ENCODE results near the gene RIMS4. TPM values are rescaled to one million over a fixed set of nuclear protein-coding genes. Genes with fewer than 3 reads are reported as not detected.

The RIMS4 gene
- total RNA-seq, 1 donor from 2014 or later: 0.05 TPM

DNA sequence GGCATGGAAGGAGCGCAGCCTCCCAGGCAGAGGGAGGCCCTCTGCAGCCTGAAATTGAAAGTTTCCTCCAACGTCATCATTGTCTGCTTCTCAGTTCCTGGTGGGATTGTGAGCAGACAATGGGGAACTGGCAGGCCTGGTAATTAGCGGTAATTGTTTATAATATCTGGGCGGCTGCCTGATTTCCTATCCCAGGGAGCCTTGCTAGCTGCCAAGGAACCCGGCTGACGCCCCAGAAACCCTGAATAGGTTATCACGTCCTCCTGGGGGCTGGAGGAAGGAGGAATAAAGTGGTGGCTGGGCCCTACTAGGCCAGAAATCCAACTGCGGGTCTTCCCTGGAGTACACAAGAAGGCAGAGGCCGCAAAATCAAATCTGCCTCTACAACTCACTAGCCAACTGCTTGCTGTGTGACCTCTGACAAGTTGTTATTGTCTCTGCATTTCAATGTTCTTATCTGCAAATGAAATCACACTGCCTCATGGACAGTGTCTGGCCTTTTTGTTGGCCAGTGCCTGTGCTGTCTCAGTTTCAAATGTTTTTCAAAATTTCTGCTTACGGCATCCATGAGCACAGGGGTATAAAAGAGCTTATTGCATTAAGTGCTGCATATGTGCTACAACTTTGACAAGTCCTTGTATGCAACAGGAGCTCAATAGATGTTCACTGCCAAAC lies 47.7 kb downstream of the RIMS4 start:
- DNase-seq (ENCODE audit: low read depth): no peak

DNA sequence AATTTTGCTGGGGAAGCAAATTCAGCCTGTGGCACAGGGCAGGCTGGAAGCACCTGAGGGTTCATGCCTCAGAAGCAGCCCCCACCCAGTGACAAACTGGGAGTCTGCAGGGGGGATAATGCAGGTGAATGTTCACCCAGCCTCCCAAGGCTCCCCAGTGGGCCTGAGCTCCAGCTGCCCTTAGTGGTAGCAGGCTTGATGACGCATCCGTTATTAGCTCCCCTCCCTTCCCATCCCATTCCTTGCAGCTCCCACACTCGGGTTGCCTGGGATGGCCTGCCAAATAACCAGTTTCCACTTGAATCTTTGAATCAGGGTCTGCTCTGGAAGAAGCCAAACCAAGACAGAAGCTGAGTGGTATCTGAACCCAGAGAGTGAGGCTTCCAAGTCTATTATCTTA lies 48.9 kb downstream of the RIMS4 start:
- DNase-seq (ENCODE audit: low read depth): no peak

DNA sequence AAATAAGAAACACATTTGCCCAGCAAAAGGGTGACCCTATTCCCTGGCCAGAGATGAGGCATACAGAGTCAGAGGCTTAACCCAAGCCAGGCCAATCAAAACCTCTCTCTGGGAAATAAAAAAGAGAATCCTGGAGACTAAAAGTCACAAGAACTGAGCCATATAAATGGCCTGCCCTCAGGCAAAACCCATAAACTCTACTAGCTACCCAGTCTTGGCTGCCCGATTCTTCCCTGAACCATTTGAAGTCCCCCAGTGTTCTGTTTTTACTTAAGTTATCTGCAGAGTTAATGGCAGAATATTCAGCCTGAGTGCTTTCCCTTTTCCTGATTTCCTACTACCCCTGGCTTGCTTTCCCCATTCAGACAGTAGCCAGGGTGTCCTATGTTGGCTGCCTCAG lies 50.8 kb downstream of the RIMS4 start:
- DNase-seq (ENCODE audit: low read depth): no peak

- DNase-seq (ENCODE audit: low read depth): no peak
Observed at GRCh38 chr20:44758247-44759101, 51.9 kb downstream of the RIMS4 start.

- DNase-seq (ENCODE audit: low read depth): no peak
Observed at GRCh38 chr20:44756956-44757355, 53.4 kb downstream of the RIMS4 start.

- DNase-seq (ENCODE audit: low read depth): no peak
Observed at GRCh38 chr20:44756011-44756688, 54.2 kb downstream of the RIMS4 start.

DNA sequence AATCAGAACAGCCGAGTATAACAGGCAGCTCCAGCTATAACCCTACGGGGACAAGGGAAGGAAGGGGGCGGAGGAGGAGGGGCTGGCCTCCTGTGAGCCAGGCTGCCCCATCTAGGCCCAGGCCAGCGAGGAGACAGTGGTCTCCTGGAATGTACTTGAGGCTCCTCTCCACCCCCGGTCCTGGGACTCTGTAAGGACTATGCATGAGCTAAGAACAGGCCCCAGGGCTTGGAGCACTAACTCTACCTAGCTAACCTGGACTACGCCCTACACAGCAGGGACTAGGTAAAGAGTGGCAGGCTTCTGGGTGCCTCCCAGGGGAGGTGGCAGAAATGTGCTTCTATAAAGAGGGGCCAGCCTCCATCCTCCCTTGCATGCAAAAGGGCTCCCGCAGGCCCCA lies 55.8 kb downstream of the RIMS4 start:
- DNase-seq (ENCODE audit: low read depth): no peak

DNA sequence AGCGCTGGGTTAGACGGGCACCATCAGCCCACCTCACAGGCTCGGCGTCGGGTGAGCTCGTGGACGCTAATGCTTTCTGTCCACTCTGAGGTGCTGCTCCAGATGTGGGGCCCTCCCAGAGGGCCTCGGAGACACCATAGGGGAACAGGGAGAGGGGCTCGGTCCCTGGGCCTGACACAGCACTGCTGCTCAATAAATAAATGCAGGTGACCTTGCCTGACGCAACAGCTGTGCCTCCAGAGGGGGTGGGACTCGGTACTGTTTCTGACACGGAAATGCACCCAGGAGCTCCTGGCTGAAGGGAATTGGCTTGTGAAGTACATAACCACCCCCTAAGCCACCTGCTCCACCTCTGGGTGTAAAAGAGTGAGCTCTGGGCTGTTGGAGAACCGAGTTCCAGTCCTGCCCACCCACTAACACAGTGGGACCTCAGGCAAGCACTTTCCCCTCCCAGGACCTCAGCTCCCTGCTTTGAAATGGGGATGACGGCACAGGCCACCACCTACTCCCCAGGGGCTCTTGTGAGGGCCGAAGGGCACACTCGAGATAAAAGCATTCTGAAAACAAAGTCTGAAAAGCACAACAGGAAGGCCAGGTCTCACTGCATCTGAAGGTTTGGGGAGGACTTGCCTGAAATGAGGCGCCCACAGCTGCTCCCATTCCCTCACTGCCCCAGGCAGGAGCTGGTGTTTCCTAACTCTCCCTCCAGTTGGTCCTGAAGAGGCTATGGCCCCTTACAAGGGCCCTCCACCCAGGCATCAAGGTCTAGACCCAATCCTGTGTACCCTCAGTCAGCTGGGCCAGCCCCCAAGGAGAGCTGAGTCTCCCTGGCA lies 58.0 kb downstream of the RIMS4 start:
- no peak for DNase-seq (ENCODE audit: low read depth)

DNA sequence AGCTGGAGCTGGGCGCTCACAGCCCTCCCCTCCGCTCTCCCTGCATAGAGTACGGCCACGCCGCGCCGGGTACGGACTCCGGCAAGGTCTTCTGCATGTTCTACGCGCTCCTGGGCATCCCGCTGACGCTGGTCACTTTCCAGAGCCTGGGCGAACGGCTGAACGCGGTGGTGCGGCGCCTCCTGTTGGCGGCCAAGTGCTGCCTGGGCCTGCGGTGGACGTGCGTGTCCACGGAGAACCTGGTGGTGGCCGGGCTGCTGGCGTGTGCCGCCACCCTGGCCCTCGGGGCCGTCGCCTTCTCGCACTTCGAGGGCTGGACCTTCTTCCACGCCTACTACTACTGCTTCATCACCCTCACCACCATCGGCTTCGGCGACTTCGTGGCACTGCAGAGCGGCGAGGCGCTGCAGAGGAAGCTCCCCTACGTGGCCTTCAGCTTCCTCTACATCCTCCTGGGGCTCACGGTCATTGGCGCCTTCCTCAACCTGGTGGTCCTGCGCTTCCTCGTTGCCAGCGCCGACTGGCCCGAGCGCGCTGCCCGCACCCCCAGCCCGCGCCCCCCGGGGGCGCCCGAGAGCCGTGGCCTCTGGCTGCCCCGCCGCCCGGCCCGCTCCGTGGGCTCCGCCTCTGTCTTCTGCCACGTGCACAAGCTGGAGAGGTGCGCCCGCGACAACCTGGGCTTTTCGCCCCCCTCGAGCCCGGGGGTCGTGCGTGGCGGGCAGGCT lies 60.1 kb downstream of the RIMS4 start:
- no peak for DNase-seq (ENCODE audit: low read depth)

DNA sequence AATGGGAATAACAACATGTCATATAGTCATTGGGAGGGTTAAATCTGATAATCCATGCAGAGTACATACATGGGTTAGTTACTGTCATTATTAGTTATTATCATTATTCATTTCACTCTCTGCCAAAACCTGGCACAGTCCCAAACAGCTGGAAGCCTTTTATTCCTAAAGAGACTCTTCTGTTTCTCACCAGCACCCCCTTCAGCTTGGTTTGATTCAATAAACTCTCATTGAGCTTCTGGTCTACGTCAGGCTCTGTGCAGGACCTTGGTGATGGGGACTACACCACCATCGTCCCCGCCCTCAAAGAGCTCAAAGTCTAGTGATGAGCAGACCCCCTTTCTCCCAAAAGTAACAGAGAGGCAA lies 62.4 kb downstream of the RIMS4 start:
- DNase-seq (ENCODE audit: low read depth): no peak

- DNase-seq (ENCODE audit: low read depth): peak; percentile 90
Observed at GRCh38 chr20:44747166-44748004, 63.0 kb downstream of the RIMS4 start.

- DNase-seq (ENCODE audit: low read depth): no peak
Observed at GRCh38 chr20:44746367-44747165, 63.8 kb downstream of the RIMS4 start.

GRCh38 chr20:44745598-44746366 lies 64.6 kb downstream of the RIMS4 start, which contains the start of gene KCNK15:
Gene KCNK15 (plus strand): TSS chr20:44745865. CDS start chr20:44745911, 46 bp downstream.
- no peak for DNase-seq (ENCODE audit: low read depth)

GRCh38 chr20:44745122-44745597 lies 65.2 kb downstream of the RIMS4 start:
- DNase-seq (ENCODE audit: low read depth): no peak

- no peak for DNase-seq (ENCODE audit: low read depth)
Observed at GRCh38 chr20:44743916-44744655, 66.3 kb downstream of the RIMS4 start.

- DNase-seq (ENCODE audit: low read depth): no peak
Observed at GRCh38 chr20:44743080-44743701, 67.2 kb downstream of the RIMS4 start.

Data from renal cortical epithelial cell (primary cell).